A549 (cell line): Measurements from ENCODE around the gene TRIM25.

Experiments
- JUNB ChIP-seq: fragments of >200 bp; sonication (Bioruptor Twin); formaldehyde crosslinking; IDR thresholded peaks from 2 replicates; pipeline ENCODE4 v1.6.1; 2016
- POLR2A ChIP-seq: IDR thresholded peaks from 2 replicates; pipeline ENCODE4 v1.6.1; 2012; ENCODE audit warnings: mild to moderate bottlenecking, low read length

GRCh38 chr17:56909742-56910508 is 3.9 kb downstream of the TRIM25 start:
- TF ChIP-seq POLR2A: no peak
- no peak for TF ChIP-seq JUNB
